ENCODE measurements around the gene UBE2N.

- TF ChIP-seq POLR2AphosphoS5 (IDR thresholded peaks at IDR 0.05; ENCODE audit: low read depth) (no peak), CTCF (IDR thresholded peaks at IDR 0.05; ENCODE audit: insufficient read depth, low read length) (no peak), GABPA (IDR thresholded peaks at IDR 0.05; ENCODE audit: low read depth) (no peak)
These were observed 15.9 kb downstream of the UBE2N start for GRCh38 chr12:93425736-93426411.
